PC-3 (cell line): ENCODE results near the gene GPR108. TPM values are rescaled to one million over a fixed set of nuclear protein-coding genes. Genes with fewer than 3 reads are reported as not detected.

ENCODE experiments used
- ATAC-seq: fragments of 200-7000 bp; cut with Tn5 transposase; 2 replicates; pipeline ENCODE4 v1.9.1; 2020; ENCODE audit warnings: mild to moderate bottlenecking, moderate library complexity
- BruUV-seq: library from RNA; stranded (reverse); fragments of 400-500 nt; replicated peaks from 2 replicates; lab custom pipeline; 2021; lab: Mats Ljungman, UMichigan
- CTCF ChIA-PET: fragments of 300-600 bp; sonication (Branson Sonifier 250); formaldehyde crosslinking; loops from one replicate; lab custom pipeline; 2022; ENCODE audit warnings: antibody characterized with exemption; lab: Charles Lee
- POLR2A ChIA-PET: fragments of 300-600 bp; sonication (Branson Sonifier 250); formaldehyde crosslinking; loops from one replicate; lab custom pipeline; 2022; ENCODE audit warnings: antibody characterized with exemption; ENCODE audit not compliant: unreplicated experiment; lab: Charles Lee
- DNase-seq: peaks from one replicate; pipeline ENCODE4 v3.0.0-alpha.2; 2015
- H2AFZ ChIP-seq: fragments of 300-600 bp; sonication (generic); 2 replicates; pipeline ENCODE4 v1.6.0; 2016; ENCODE audit warnings: antibody characterized with exemption, low read length
- H3F3A ChIP-seq: fragments of 300-600 bp; sonication (generic); one replicate; pipeline ENCODE4 v1.6.0; 2017; ENCODE audit warnings: antibody characterized with exemption, low read length, control low read depth, mild to moderate bottlenecking; ENCODE audit not compliant: unreplicated experiment
- H3K27ac ChIP-seq: fragments of 300-600 bp; sonication (generic); 2 replicates; pipeline ENCODE4 v1.5.1; 2016; ENCODE audit warnings: mild to moderate bottlenecking, low read length
- H3K27me3 ChIP-seq: fragments of 300-600 bp; sonication (generic); 2 replicates; pipeline ENCODE4 v1.6.1; 2016; ENCODE audit warnings: low read length, mixed read lengths
- H3K36me3 ChIP-seq: fragments of 300-600 bp; sonication (generic); 2 replicates; pipeline ENCODE4 v1.6.1; 2016; ENCODE audit warnings: low read depth, mixed run types, low read length, mixed read lengths
- H3K4me1 ChIP-seq: fragments of 300-600 bp; sonication (generic); 2 replicates; pipeline ENCODE4 v1.5.1; 2016; ENCODE audit warnings: low read length; ENCODE audit not compliant: insufficient read depth
- H3K4me2 ChIP-seq: fragments of 300-600 bp; sonication (generic); 2 replicates; pipeline ENCODE4 v1.6.0; 2016; ENCODE audit warnings: low read length
- H3K4me3 ChIP-seq: fragments of 300-600 bp; sonication (generic); 2 replicates; pipeline ENCODE4 v1.5.1; 2016; ENCODE audit warnings: mild to moderate bottlenecking, low read length, mixed read lengths
- H3K79me2 ChIP-seq: fragments of 300-600 bp; sonication (generic); 2 replicates; pipeline ENCODE4 v1.6.1; 2017; ENCODE audit warnings: low read length, mixed read lengths
- H3K9ac ChIP-seq: fragments of 300-600 bp; sonication (generic); 2 replicates; pipeline ENCODE4 v1.6.0; 2016; ENCODE audit warnings: mild to moderate bottlenecking, low read length
- H3K9me2 ChIP-seq: fragments of 300-600 bp; sonication (generic); replicated peaks from 2 replicates; pipeline ENCODE4 v1.6.1; 2016; ENCODE audit warnings: mixed run types, low read length, mixed read lengths
- H3K9me3 ChIP-seq: fragments of 300-600 bp; sonication (generic); 2 replicates; pipeline ENCODE4 v1.6.1; 2016; ENCODE audit warnings: low read length, mixed read lengths
- H4K20me1 ChIP-seq: fragments of 300-600 bp; sonication (generic); 2 replicates; pipeline ENCODE4 v1.6.1; 2016; ENCODE audit warnings: low read length, mixed read lengths
- EZH2 ChIP-seq: fragments of 300-600 bp; sonication (generic); IDR thresholded peaks from one replicate; pipeline ENCODE4 v1.6.1; 2017; ENCODE audit warnings: antibody characterized with exemption, mild to moderate bottlenecking, low read length; ENCODE audit not compliant: unreplicated experiment
- EZH2phosphoT487 ChIP-seq: fragments of 300-600 bp; sonication (generic); IDR thresholded peaks from 2 replicates; pipeline ENCODE4 v1.6.1; 2018; ENCODE audit warnings: mild to moderate bottlenecking, antibody characterized with exemption, low read length, borderline replicate concordance
- intact Hi-C: fragments of 100-400 bp; cut with micrococcal nuclease; formaldehyde crosslinking; loops from 2 replicates; pipeline ENCODE4 v1.9.0; 2023
- total RNA-seq: library from RNA; depleted of rRNA; stranded (reverse); fragments of >200 nt; gene quantifications from 2 replicates; pipeline ENCODE4 v1.2.3, GENCODE V29; 2014
- TF ChIP-seq, protein P1 (sequence below): fragments of 300-600 bp; sonication (generic); conservative IDR thresholded peaks from 2 replicates; pipeline ENCODE4 v1.5.1; 2017; ENCODE audit warnings: antibody characterized with exemption, low read depth, mild to moderate bottlenecking, low read length

Gene GPR108
- total RNA-seq, 1 experiment from 2014 or later, result 78.7 TPM

GRCh38 chr19:6719992-6720368 is 17.4 kb downstream of the GPR108 start:
- Histone ChIP-seq H3K79me2 (no peaks in the 10 kb centered on the region), H3K9me3 (no peaks in the 10 kb centered on the region), H3K4me1 (no peaks in the 10 kb centered on the region; the same call in 1 of the 2 replicates), H3K4me2 (no peak overlapping the region), H3F3A (no peaks in the 10 kb centered on the region), H3K27me3 (no peaks in the 10 kb centered on the region), H4K20me1 (no peaks in the 10 kb centered on the region), H3K9ac (no peak overlapping the region), H2AFZ (no peak overlapping the region), H3K27ac (no peak overlapping the region), H3K4me3 (no peak overlapping the region), H3K9me2 (no peaks in the 10 kb centered on the region), H3K36me3 (no peaks in the 10 kb centered on the region)
- intact Hi-C loops, result no loop called here
- ChIA-PET CTCF (no interaction called here), POLR2A (no interaction called here)
- TF ChIP-seq, protein P1, sequence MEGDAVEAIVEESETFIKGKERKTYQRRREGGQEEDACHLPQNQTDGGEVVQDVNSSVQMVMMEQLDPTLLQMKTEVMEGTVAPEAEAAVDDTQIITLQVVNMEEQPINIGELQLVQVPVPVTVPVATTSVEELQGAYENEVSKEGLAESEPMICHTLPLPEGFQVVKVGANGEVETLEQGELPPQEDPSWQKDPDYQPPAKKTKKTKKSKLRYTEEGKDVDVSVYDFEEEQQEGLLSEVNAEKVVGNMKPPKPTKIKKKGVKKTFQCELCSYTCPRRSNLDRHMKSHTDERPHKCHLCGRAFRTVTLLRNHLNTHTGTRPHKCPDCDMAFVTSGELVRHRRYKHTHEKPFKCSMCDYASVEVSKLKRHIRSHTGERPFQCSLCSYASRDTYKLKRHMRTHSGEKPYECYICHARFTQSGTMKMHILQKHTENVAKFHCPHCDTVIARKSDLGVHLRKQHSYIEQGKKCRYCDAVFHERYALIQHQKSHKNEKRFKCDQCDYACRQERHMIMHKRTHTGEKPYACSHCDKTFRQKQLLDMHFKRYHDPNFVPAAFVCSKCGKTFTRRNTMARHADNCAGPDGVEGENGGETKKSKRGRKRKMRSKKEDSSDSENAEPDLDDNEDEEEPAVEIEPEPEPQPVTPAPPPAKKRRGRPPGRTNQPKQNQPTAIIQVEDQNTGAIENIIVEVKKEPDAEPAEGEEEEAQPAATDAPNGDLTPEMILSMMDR, result no peak
- BruUV-seq, result no TSS peak
- no peak for ATAC-seq
- DNase-seq, result no peak

DNA sequence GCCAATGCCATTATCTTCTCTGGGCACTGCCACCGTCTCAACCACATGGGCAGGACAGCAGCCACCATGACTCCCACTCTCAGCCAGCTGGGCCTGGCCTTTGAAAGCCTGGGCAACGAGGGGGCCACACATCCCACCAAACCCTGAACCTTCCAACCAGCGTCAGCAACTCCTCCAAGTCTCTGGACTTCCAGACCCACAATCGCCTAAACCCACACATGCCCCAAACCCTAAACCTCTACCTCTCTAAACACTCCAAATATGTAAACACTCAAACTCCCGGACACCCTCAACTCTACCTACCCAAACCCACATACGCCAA is 17.9 kb downstream of the GPR108 start:
- no peaks in the 10 kb centered on the region for H3K9me2 ChIP-seq
- TF ChIP-seq EZH2 (no peak), EZH2phosphoT487 (no peak)
- TF ChIP-seq, protein P1, result no peak
- H3K79me2 ChIP-seq, result no peaks in the 10 kb centered on the region
- ATAC-seq, result no peak
- H3K27me3 ChIP-seq, result no peaks in the 10 kb centered on the region
- intact Hi-C loops, result no loop called here
- ChIA-PET CTCF (no interaction called here), POLR2A (no interaction called here)
- H3K4me1 ChIP-seq, result no peaks in the 10 kb centered on the region; the same call in 1 of the 2 replicates
- no TSS peak for BruUV-seq
- no peaks in the 10 kb centered on the region for H3K9me3 ChIP-seq
- DNase-seq, result no peak
- no peak overlapping the region for H3K9ac ChIP-seq
- no peaks in the 10 kb centered on the region for H4K20me1 ChIP-seq
- no peak overlapping the region for H3K27ac ChIP-seq
- no peaks in the 10 kb centered on the region for H3K36me3 ChIP-seq
- H3F3A ChIP-seq, result no peaks in the 10 kb centered on the region
- H2AFZ ChIP-seq, result no peak overlapping the region
- H3K4me2 ChIP-seq, result no peak overlapping the region
- no peak overlapping the region for H3K4me3 ChIP-seq

DNA sequence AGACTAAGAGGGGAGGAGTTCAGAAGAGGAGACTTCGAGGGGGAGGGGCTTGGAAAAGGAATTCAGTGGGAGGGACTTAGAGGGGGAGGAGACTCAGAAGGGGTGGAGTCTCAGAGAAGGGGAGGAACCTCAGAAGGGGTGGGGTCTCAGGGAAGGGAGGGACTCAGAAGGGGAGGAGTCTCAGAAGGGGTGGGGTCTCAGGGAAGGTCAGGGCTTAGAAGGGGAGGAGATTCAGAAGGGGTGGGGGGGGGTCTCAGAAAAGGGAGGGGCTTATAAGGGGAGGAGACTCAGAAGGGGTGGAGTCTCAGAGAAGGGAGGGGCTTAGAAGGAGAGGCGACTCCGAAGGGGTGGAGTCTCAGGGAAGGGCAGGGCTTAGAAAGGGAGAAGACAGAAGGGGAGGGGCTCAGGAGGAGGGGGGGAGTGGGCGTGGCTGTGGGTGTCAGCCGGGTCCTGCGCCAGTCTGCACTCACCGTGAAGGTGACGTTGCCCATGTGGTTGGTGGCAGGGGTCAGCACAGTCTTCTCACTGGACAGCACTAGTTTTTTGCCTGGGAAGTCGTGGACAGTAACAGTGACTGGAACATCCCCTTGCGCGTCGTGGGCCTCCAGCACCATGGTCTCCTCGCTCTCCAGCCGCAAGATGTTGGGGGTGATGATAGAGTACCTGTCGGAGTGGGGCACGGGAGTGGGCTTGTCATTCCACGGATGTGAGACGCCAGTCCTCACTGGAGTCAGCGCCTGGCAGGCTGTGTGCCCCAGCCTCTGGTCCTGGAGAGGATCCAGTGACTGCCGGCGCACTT is 18.4 kb downstream of the GPR108 start:
- DNase-seq, result peak; percentile 48
- no peaks in the 10 kb centered on the region for H3K79me2 ChIP-seq
- H3K9ac ChIP-seq, result no peak overlapping the region
- CTCF ChIA-PET, result no interaction called here
- no peak overlapping the region for H3K27ac ChIP-seq
- H3K9me2 ChIP-seq, result no peaks in the 10 kb centered on the region
- no peak overlapping the region for H3K4me2 ChIP-seq
- BruUV-seq, result no TSS peak
- ATAC-seq, result peak; percentile 33
- no peaks in the 10 kb centered on the region for H3K36me3 ChIP-seq
- POLR2A ChIA-PET, result no interaction called here
- no peaks in the 10 kb centered on the region for H3F3A ChIP-seq
- no peak for TF ChIP-seq EZH2phosphoT487
- no peaks in the 10 kb centered on the region; the same call in 1 of the 2 replicates for H3K4me1 ChIP-seq
- intact Hi-C loops, result no loop called here
- no peak overlapping the region for H2AFZ ChIP-seq
- H4K20me1 ChIP-seq, result no peaks in the 10 kb centered on the region
- H3K27me3 ChIP-seq, result no peaks in the 10 kb centered on the region
- no peak overlapping the region for H3K4me3 ChIP-seq
- H3K9me3 ChIP-seq, result no peaks in the 10 kb centered on the region
